B cell (primary cell): ENCODE data around the gene CCL3. TPM values are rescaled to one million over a fixed set of nuclear protein-coding genes. Genes with fewer than 3 reads are reported as not detected.
"Not testable (repeated sequence)": the region's sequence is repeated elsewhere in the genome, so short reads cannot be mapped to it uniquely, and the experiment has no call there.

Experiments
- ATAC-seq: fragments of 200-7000 bp; cut with Tn5 transposase; one replicate; pipeline ENCODE4 v1.10.0; 2021; ENCODE audit warnings: low read depth, mild to moderate bottlenecking, moderate number of reproducible peaks, moderate library complexity
- CTCF ChIA-PET: fragments of 350-600 bp; sonication (Branson Sonifier 250); formaldehyde crosslinking; loops from one replicate; lab custom pipeline; 2021; ENCODE audit warnings: antibody characterized with exemption, inconsistent platforms; lab: Charles Lee
- POLR2A ChIA-PET: fragments of 350-600 bp; sonication (Branson Sonifier 250); formaldehyde crosslinking; loops from one replicate; lab custom pipeline; 2021; ENCODE audit warnings: antibody characterized with exemption; lab: Charles Lee
- DNase-seq: peaks from one replicate; pipeline ENCODE4 v3.0.0; 2013
- H2AFZ ChIP-seq: 2 replicates; pipeline ENCODE4 v1.6.1; 2012; ENCODE audit warnings: mild to moderate bottlenecking, low read depth, low read length; ENCODE audit not compliant: insufficient read depth, poor library complexity, severe bottlenecking
- H3K27ac ChIP-seq, 2 donors: 1 replicate in 1 of 2; 2 replicates in 1 of 2; pipeline ENCODE4 v1.5.1; 2012 to 2013; ENCODE audit warnings: low read length in 2 of 2, mild to moderate bottlenecking in 2 of 2, moderate library complexity in 1 of 2
- H3K27me3 ChIP-seq, 4 experiments: fragments of 200-600 bp in 1 of 4; sonication (generic) in 1 of 4; replicated peaks in 1 of 4; 1 replicate in 2 of 4; 2 replicates in 2 of 4; pipeline versions ENCODE4 v1.6.1 to v1.7.0; 2013 to 2016; ENCODE audit warnings: low read length in 3 of 4, mild to moderate bottlenecking in 2 of 4, mixed read lengths in 1 of 4, moderate library complexity in 1 of 4; ENCODE audit not compliant: insufficient read depth in 4 of 4, control insufficient read depth in 3 of 4; ENCODE audit errors: control extremely low read depth in 1 of 4
- H3K36me3 ChIP-seq, 2 experiments: replicated peaks in 1 of 2; 1 replicate in 1 of 2; 2 replicates in 1 of 2; pipeline versions ENCODE4 v1.6.1 to v1.7.1; 2013; ENCODE audit warnings: low read length in 1 of 2; ENCODE audit not compliant: insufficient read depth in 2 of 2, control insufficient read depth in 1 of 2; ENCODE audit errors: control extremely low read depth in 1 of 2, extremely low read depth in 1 of 2
- H3K4me1 ChIP-seq, 2 donors: fragments of 200-600 bp in 1 of 2; sonication (generic) in 1 of 2; 1 replicate in 1 of 2; 2 replicates in 1 of 2; pipeline versions ENCODE4 v1.5.1 to v1.6.1; 2013 to 2017; ENCODE audit warnings: low read length in 2 of 2; ENCODE audit not compliant: control insufficient read depth in 2 of 2, insufficient read depth in 2 of 2
- H3K4me2 ChIP-seq: replicated peaks from 2 replicates; pipeline ENCODE3; 2012; ENCODE audit warnings: mild to moderate bottlenecking, low read depth, low read length; ENCODE audit not compliant: poor library complexity, severe bottlenecking
- H3K4me3 ChIP-seq, 5 experiments: fragments of 200-600 bp in 1 of 5; sonication (generic) in 1 of 5; 1 replicate in 3 of 5; 2 replicates in 2 of 5; pipeline versions ENCODE4 v1.5.1 to v1.7.0; 2011 to 2016; ENCODE audit warnings: low read length in 4 of 5, mild to moderate bottlenecking in 4 of 5, low read depth in 2 of 5, control low read depth in 1 of 5, moderate library complexity in 1 of 5; ENCODE audit not compliant: insufficient read depth in 1 of 5; ENCODE audit errors: control extremely low read depth in 1 of 5, extremely low read depth in 1 of 5
- H3K79me2 ChIP-seq: fragments of 200-600 bp; sonication (generic); one replicate; pipeline ENCODE4 v1.6.0; 2016; ENCODE audit warnings: low read length; ENCODE audit not compliant: control insufficient read depth, insufficient read depth
- H3K9ac ChIP-seq: fragments of 200-600 bp; sonication (generic); 2 replicates; pipeline ENCODE4 v1.6.1; 2017; ENCODE audit warnings: mild to moderate bottlenecking, low read length, moderate library complexity
- H3K9me3 ChIP-seq, 3 donors: one replicate each; pipeline versions ENCODE4 v1.6.1 to v1.7.1; 2013; ENCODE audit warnings: low read length in 2 of 3; ENCODE audit not compliant: control insufficient read depth in 2 of 3, insufficient read depth in 1 of 3; ENCODE audit errors: control extremely low read depth in 1 of 3
- H4K20me1 ChIP-seq: 2 replicates; pipeline ENCODE4 v1.6.0; 2012; ENCODE audit warnings: mild to moderate bottlenecking, low read length; ENCODE audit not compliant: insufficient read depth, control insufficient read depth, poor library complexity, severe bottlenecking
- H3K27ac Mint-ChIP-seq: one replicate; pipeline ENCODE4 v1.8.0; 2021; ENCODE audit warnings: mixed read lengths
- H3K27me3 Mint-ChIP-seq: one replicate; pipeline ENCODE4 v1.8.0; 2021; ENCODE audit warnings: mixed read lengths
- H3K4me1 Mint-ChIP-seq: one replicate; pipeline ENCODE4 v1.8.0; 2021; ENCODE audit warnings: mixed read lengths
- H3K4me3 Mint-ChIP-seq: one replicate; pipeline ENCODE4 v1.8.0; 2021; ENCODE audit warnings: mixed read lengths
- H3K9me3 Mint-ChIP-seq: one replicate; pipeline ENCODE4 v1.8.0; 2022; ENCODE audit warnings: mixed read lengths; ENCODE audit not compliant: insufficient read depth
- EZH2 ChIP-seq: IDR thresholded peaks from 2 replicates; pipeline ENCODE4 v1.6.1; 2012; ENCODE audit warnings: borderline replicate concordance, low read depth, mild to moderate bottlenecking, moderate library complexity, low read length; ENCODE audit not compliant: insufficient read depth, poor library complexity, severe bottlenecking
- WGBS: methylation state at CpG from one replicate; pipeline ENCODE4 v1.1.5; 2013; ENCODE audit warnings: missing lambda C conversion rate; ENCODE audit not compliant: insufficient coverage; 5-methylcytosine and 5-hydroxymethylcytosine counted together
- intact Hi-C: fragments of 100-400 bp; cut with micrococcal nuclease; formaldehyde crosslinking; loops from one replicate; pipeline ENCODE4 v1.10.0; 2022
- polyA plus RNA-seq: library from polyadenylated mRNA; depleted of rRNA; stranded (reverse); fragments of >200 nt; gene quantifications from 2 replicates; pipeline ENCODE4 v1.2.3, GENCODE V29; 2012
- total RNA-seq, 2 donors: library from RNA; stranded (reverse); fragments of 120-200 nt in 1 of 2; gene quantifications; 1 replicate in 1 of 2; 2 replicates in 1 of 2; pipeline versions ENCODE4 v1.2.3 to v1.2.4, GENCODE V29; 2013 to 2022
- TF ChIP-seq, protein P1 (sequence below): fragments of 200-600 bp; IDR thresholded peaks from one replicate; pipeline ENCODE4 v1.8.0; 2022; ENCODE audit warnings: antibody characterized with exemption, mild to moderate bottlenecking

Gene CCL3
- total and polyA plus RNA-seq, 2 donors (not counting 1 experiment from before 2014, with no cell fraction given) = 5.7 to 31.3 TPM

DNA sequence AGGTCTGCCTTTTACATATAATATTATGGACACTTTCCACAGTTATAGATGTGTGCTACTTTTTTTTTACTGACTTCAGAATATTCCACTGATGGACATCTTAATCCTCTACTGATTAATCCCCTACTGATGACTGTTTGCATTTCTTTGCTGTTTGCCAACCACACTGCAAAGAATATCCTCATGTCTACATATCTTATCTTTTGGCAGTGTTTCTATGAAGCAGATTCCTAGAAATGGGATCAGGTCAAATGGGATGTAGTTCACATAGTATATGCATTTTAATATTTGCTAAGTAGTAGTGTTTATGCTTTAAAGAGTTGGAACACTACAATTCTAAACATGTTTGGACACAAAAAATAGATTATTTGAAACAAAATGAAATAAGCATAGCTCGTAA is 3.2 kb downstream of the CCL3 start:
- no peak overlapping the region for H3K27ac Mint-ChIP-seq
- peaks cover 47 to 48% of the 10 kb centered on the region in 2 donors for H3K4me1 ChIP-seq
- H3K9ac ChIP-seq = no peak overlapping the region
- no peak overlapping the region for H3K27ac ChIP-seq
- no peak for TF ChIP-seq EZH2
- TF ChIP-seq, protein P1, sequence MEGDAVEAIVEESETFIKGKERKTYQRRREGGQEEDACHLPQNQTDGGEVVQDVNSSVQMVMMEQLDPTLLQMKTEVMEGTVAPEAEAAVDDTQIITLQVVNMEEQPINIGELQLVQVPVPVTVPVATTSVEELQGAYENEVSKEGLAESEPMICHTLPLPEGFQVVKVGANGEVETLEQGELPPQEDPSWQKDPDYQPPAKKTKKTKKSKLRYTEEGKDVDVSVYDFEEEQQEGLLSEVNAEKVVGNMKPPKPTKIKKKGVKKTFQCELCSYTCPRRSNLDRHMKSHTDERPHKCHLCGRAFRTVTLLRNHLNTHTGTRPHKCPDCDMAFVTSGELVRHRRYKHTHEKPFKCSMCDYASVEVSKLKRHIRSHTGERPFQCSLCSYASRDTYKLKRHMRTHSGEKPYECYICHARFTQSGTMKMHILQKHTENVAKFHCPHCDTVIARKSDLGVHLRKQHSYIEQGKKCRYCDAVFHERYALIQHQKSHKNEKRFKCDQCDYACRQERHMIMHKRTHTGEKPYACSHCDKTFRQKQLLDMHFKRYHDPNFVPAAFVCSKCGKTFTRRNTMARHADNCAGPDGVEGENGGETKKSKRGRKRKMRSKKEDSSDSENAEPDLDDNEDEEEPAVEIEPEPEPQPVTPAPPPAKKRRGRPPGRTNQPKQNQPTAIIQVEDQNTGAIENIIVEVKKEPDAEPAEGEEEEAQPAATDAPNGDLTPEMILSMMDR = no peak
- peaks cover 0 to 6% (median 0%) of the 10 kb centered on the region in 3 donors for H3K9me3 ChIP-seq
- H4K20me1 ChIP-seq = no peaks in the 10 kb centered on the region
- no peak overlapping the region for H3K4me3 Mint-ChIP-seq
- CTCF ChIA-PET = interaction anchor here (1.2 to 1.3 kb wide), 2 partner anchors 14 to 62 kb away, joined by 3 to 5 read pairs; no protein-coding TSS in a partner anchor
- no peak for ATAC-seq
- no CpG with 5 or more reads among the region's 1 CpG for WGBS
- no peaks in the 10 kb centered on the region for H3K36me3 ChIP-seq
- no peak overlapping the region for H3K4me2 ChIP-seq
- no peaks in the 10 kb centered on the region for H3K27me3 ChIP-seq
- POLR2A ChIA-PET = no interaction called here
- H3K27me3 Mint-ChIP-seq = no peaks in the 10 kb centered on the region
- H3K4me3 ChIP-seq = no peak overlapping the region
- no peaks in the 10 kb centered on the region for H3K9me3 Mint-ChIP-seq
- no peak overlapping the region for H2AFZ ChIP-seq
- H3K79me2 ChIP-seq = no peaks in the 10 kb centered on the region
- peaks cover 66% of the 10 kb centered on the region for H3K4me1 Mint-ChIP-seq
- intact Hi-C loops = no loop called here
- no peak for DNase-seq

DNA sequence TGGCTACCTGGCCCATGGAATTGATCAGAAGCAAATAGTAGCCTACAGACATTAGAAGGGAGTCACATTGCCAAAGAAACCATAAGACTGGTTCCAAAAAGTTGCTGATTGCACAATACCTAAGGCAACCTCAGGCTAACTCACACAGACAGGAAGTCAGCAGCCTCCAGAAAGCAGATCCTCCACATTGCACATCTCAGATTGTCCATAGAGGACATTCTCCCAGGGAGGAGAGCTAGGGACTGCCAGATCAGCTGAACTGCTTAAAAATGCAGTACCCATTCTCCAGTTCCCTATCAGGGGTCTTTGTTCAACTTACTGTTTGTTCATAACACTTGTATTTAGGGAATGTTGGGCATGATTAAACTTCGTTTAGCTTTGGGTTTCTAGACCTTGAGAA is 4.2 kb downstream of the CCL3 start:
- H3K27me3 Mint-ChIP-seq = no peaks in the 10 kb centered on the region
- Histone ChIP-seq H3K4me1 (peaks cover 40 to 44% of the 10 kb centered on the region in 2 donors), H3K9ac (no peak overlapping the region), H2AFZ (no peak overlapping the region), H3K4me3 (no peak overlapping the region), H3K4me2 (no peak overlapping the region), H3K36me3 (no peaks in the 10 kb centered on the region), H4K20me1 (no peaks in the 10 kb centered on the region), H3K79me2 (no peaks in the 10 kb centered on the region), H3K9me3 (peaks cover 0 to 6% (median 0%) of the 10 kb centered on the region in 3 donors), H3K27me3 (no peaks in the 10 kb centered on the region), H3K27ac (no peak overlapping the region)
- WGBS = no CpG with 5 or more reads among the region's 1 CpG
- intact Hi-C loops = no loop called here
- DNase-seq = no peak
- CTCF ChIA-PET = interaction anchor here (0.7 kb wide), 1 partner anchor 280 kb away, joined by 3 read pairs; no protein-coding TSS in a partner anchor
- peaks cover 62% of the 10 kb centered on the region for H3K4me1 Mint-ChIP-seq
- TF ChIP-seq EZH2 = no peak
- TF ChIP-seq, protein P1 = no peak
- no peak overlapping the region for H3K27ac Mint-ChIP-seq
- POLR2A ChIA-PET = no interaction called here
- ATAC-seq = no peak
- H3K9me3 Mint-ChIP-seq = no peaks in the 10 kb centered on the region
- no peak overlapping the region for H3K4me3 Mint-ChIP-seq

- H2AFZ ChIP-seq, H3K9me3 ChIP-seq, H4K20me1 ChIP-seq, H3K27me3 Mint-ChIP-seq, H3K9ac ChIP-seq, H3K4me2 ChIP-seq, DNase-seq, POLR2A ChIA-PET, intact Hi-C loops, H3K79me2 ChIP-seq, H3K27me3 ChIP-seq, H3K9me3 Mint-ChIP-seq, H3K27ac Mint-ChIP-seq, CTCF ChIA-PET, ATAC-seq, H3K27ac ChIP-seq, H3K4me3 ChIP-seq, H3K4me3 Mint-ChIP-seq, H3K36me3 ChIP-seq: not testable (repeated sequence)
- peaks cover 19 to 24% of the 10 kb centered on the region in 2 donors for H3K4me1 ChIP-seq
- peaks cover 42% of the 10 kb centered on the region for H3K4me1 Mint-ChIP-seq
- no CpG with 5 or more reads among the region's 2 CpGs for WGBS
Observed at GRCh38 chr17:36083691-36084090, 6.3 kb downstream of the CCL3 start.
